NB4 (cell line): Measurements from ENCODE around the gene PTMA.

Experiments used
- DNase-seq: peaks from one replicate; pipeline ENCODE4 v3.0.0; 2010; ENCODE audit warnings: low read depth
- H3K4me3 ChIP-seq: one replicate; pipeline ENCODE4 v1.5.1; 2011; ENCODE audit warnings: mild to moderate bottlenecking, low read depth, low read length, moderate library complexity
- MYC ChIP-seq: IDR thresholded peaks from 2 replicates; pipeline ENCODE4 v1.6.1; 2011; ENCODE audit warnings: low read depth, low read length
- POLR2A ChIP-seq: IDR thresholded peaks from 2 replicates; pipeline ENCODE4 v1.6.1; 2011; ENCODE audit warnings: mild to moderate bottlenecking; ENCODE audit not compliant: insufficient read length; ENCODE audit errors: extremely low read depth
- TF ChIP-seq, protein P1 (sequence below): IDR thresholded peaks from 2 replicates; pipeline ENCODE4 v1.6.1; 2011; ENCODE audit warnings: low read depth, low read length
- TF ChIP-seq, protein P2 (sequence below): IDR thresholded peaks from one replicate; pipeline ENCODE4 v1.5.1; 2012; ENCODE audit warnings: low read depth, low read length

PTMA gene

DNA sequence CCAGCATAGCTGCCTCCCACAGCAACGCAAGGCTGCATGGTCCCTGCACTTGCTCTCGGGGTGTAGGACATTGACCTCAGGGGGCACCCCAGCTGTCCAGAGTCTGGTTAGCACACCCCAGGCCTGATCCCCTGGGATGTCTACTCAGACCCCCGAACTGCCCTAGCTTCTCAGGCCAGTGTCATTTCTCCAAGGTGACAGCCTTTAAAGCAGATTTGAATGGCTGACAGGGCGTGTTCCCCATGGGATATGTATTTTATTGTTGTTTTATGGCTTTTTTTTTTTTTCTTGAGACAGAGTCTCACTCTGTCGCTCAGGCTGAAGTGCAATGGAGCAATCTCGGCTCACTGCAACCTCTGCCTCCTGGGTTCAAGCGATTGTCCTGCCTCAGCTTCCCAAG is 40.8 kb upstream of the PTMA start:
- TF ChIP-seq, protein P1, sequence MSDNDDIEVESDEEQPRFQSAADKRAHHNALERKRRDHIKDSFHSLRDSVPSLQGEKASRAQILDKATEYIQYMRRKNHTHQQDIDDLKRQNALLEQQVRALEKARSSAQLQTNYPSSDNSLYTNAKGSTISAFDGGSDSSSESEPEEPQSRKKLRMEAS = no peak
- TF ChIP-seq MYC = no peak
- TF ChIP-seq, protein P2, sequence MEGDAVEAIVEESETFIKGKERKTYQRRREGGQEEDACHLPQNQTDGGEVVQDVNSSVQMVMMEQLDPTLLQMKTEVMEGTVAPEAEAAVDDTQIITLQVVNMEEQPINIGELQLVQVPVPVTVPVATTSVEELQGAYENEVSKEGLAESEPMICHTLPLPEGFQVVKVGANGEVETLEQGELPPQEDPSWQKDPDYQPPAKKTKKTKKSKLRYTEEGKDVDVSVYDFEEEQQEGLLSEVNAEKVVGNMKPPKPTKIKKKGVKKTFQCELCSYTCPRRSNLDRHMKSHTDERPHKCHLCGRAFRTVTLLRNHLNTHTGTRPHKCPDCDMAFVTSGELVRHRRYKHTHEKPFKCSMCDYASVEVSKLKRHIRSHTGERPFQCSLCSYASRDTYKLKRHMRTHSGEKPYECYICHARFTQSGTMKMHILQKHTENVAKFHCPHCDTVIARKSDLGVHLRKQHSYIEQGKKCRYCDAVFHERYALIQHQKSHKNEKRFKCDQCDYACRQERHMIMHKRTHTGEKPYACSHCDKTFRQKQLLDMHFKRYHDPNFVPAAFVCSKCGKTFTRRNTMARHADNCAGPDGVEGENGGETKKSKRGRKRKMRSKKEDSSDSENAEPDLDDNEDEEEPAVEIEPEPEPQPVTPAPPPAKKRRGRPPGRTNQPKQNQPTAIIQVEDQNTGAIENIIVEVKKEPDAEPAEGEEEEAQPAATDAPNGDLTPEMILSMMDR = no peak
- DNase-seq = peak; percentile 62
- H3K4me3 ChIP-seq = peak overlapping the region; percentile 52

DNA sequence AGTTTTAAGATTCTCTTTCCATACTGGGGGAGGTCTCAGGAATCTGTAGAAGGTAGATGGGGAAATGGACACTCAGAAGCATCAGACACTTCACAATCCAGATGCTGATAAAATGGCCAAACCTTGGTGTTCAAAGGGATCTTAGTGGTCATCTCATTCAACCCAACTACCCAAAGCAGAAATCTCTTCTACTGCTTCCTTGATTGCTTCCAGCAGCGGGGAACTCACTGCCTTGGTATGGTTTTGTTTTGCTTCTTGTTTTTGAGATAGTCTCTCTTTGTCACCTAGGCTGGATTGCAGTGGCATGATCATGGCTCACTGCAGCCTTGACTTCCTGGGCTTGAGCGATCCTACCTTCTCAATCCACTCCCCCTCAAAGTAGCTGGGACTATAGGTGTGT is 39.3 kb upstream of the PTMA start:
- DNase-seq = no peak
- no peak for TF ChIP-seq POLR2A
- no peak for TF ChIP-seq MYC
- TF ChIP-seq, protein P1 = no peak
- no peak overlapping the region for H3K4me3 ChIP-seq

DNA sequence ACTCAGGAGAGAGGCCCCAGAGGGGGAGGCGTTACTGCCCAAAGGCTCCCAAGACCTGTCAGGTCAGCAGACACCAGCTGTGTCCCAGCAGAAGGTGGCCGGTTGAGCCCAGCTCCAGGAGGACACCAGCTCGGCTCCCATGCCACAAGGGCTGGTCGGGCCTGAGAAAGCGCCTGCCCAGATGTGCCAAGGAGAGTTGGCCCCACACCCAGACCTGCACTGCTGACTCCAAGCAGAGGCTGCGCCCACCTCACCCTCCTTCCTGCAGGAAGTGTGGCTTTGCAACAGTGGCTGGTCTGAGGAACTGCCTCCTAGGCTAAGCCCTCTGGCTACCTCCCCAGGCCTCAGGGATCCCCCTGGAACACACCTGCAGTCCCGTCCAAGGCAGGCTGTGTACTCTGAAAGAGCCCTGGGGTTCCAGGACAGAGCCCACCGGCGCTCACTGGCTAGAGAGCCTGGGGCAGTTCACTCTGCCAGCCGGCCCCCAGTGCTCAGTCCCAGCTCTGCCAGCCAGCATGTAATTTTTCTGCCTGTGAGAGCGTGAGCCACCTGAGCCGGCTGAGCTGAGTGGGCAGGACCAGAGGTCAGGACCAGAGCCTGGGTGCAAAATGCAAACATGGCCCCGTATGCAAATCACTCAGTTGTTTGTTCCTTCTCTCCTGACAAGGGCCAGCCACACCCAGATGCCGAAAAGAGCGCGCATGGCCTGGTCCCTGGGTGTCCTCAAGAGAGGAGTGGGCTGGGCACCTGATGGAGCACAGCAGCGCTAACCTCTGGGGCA is 36.9 kb upstream of the PTMA start:
- DNase-seq = peak; percentile 74
- H3K4me3 ChIP-seq = no peak overlapping the region
- TF ChIP-seq MYC (0 out of 2 replicates have a peak, but pooled peaks have one; percentile 13), POLR2A (no peak)
- TF ChIP-seq, protein P2 = no peak
- TF ChIP-seq, protein P1 = no peak

DNA sequence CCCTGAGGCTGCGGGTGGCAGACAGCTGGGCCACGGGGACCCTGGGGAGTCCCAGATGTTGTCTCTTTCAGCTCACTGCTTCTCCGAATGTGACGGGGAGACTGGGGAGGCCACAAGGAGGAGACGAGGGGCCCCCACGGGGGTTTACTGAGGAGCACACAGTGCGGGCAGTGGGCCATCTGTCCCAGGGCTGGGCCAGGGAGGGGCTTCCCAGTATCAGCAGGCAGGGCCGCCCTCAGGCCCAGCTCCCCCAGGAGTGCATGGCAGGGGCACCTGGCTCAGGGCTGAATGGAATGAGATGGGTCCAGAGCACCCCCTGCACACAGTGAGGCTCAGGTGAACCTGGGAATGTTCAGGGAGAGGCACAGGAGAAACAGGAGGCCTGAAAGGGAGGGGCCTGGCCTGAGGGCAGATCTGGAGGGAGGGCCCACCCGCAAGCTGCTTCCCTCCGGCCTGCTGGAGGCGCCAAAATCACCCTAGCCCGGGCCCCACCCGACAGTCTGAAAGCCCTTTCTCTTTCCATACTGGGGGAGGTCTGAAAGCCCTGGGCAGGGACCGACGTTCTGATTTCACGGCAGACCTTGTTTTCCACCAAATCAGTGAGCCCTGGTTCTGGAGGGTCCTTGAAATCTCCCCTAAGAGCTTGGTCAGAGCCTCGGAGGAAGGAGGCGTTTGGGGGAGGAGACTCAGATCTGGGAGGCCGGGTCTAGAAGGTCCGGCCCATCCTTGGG is 35.5 kb upstream of the PTMA start:
- TF ChIP-seq, protein P1 = no peak
- no peak for TF ChIP-seq POLR2A
- no peak for TF ChIP-seq MYC
- TF ChIP-seq, protein P2 = peak; percentile 45
- peak; percentile 65 for DNase-seq
- H3K4me3 ChIP-seq = no peak overlapping the region

DNA sequence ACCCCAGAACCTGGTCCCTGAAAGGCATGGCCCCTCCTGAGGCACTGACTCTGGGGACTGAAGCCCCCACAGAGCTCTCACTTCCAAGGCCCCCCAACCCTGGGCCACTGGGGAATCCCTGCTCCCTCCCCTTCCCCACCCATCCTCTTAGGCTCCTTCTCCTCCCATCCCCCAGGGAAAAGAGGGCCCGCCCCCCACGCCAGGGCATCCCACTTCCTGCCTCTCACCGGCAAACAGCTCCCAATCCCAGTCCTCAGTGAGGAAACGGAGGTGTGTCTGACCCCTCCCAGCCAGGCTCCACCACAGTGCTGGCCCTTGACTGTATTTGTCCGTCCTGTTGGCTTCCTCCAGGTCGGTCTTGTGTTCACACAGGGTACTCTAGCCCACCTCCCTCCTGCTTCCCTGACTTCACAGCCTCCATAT is 35.0 kb upstream of the PTMA start:
- H3K4me3 ChIP-seq = no peak overlapping the region
- TF ChIP-seq, protein P2 = no peak
- no peak for TF ChIP-seq POLR2A
- TF ChIP-seq, protein P1 = no peak
- no peak for TF ChIP-seq MYC
- peak; percentile 19 for DNase-seq

DNA sequence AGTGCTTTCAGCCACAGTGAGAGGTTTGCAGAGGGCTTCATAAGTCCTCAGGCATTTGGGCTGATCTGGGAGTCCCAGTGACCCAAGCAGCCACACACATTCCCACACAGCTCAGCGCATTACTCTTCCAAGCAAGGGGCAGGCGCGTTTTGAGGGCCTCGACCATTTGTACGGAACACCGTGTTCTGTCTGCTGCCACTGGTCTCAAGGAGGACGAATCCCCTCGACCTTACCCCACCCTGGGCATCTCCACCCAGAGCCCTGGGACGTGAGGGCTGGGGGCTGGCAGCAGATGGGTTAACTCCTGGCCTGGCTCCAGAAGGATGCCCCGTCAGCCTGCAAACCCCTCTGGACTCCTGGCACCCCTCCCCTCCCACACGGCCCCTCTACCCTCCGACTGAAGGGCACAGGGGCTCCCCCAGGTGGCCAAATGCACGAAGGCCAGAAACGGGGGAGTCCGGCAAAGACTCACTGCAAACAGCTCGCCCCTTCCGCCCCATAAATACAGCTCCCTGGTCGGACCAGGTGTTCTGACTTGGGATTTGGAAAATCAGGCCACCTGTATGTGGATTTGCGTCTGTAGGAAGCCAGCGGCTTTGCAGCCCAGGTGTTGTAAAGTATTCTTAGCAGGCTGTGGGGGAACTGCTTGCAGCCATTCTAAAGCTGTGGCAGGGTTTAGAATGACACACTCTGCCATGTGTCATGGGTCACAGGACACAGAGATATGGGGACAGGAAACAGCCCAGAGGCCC is 33.6 kb upstream of the PTMA start:
- TF ChIP-seq MYC (0 out of 2 replicates have a peak, but pooled peaks have one; percentile 5), POLR2A (no peak)
- TF ChIP-seq, protein P1 = peak; percentile 50; the same call in 1 of the 2 replicates
- TF ChIP-seq, protein P2 = peak; percentile 93
- peak; percentile 88 for DNase-seq
- no peak overlapping the region for H3K4me3 ChIP-seq
